Stimulated activated CD8-positive, alpha-beta memory T cell treated with anti-CD3 and anti-CD28 coated beads, Interleukin-12 subunit alpha, Interleukin-12 subunit beta, amount 100 ng/mL, for 4 hours (primary cell): ENCODE measurements around the gene TLK1.

Experiments used
- DNase-seq: peaks from one replicate; pipeline ENCODE4 v3.0.0-alpha.2; 2020; ENCODE audit warnings: low read depth

Gene TLK1

GRCh38 chr2:171160119-171160955 lies at the start of gene TLK1:
Gene TLK1, minus strand, starts transcription at chr2:171160893. Its CDS starts 465 bp downstream, at chr2:171160428.
- peak; percentile 66 for DNase-seq

- no peak for DNase-seq
These were observed 49.6 kb upstream of the TLK1 start for GRCh38 chr2:171210216-171210863.

- no peak for DNase-seq
These were observed 48.0 kb upstream of the TLK1 start for GRCh38 chr2:171208657-171209056.

GRCh38 chr2:171206422-171207115 lies 45.9 kb upstream of the TLK1 start:
- no peak for DNase-seq

- no peak for DNase-seq
These were observed 44.9 kb upstream of the TLK1 start for GRCh38 chr2:171205551-171205950.

- no peak for DNase-seq
These were observed 41.1 kb upstream of the TLK1 start for GRCh38 chr2:171201767-171202166.

GRCh38 chr2:171201271-171201670 lies 40.6 kb upstream of the TLK1 start:
- no peak for DNase-seq

GRCh38 chr2:171200469-171200868 lies 39.8 kb upstream of the TLK1 start:
- DNase-seq: no peak

- DNase-seq: no peak
These were observed 30.3 kb upstream of the TLK1 start for GRCh38 chr2:171191021-171191420.

GRCh38 chr2:171187819-171188218 lies 27.1 kb upstream of the TLK1 start:
- DNase-seq: no peak

- no peak for DNase-seq
These were observed 26.5 kb upstream of the TLK1 start for GRCh38 chr2:171187177-171187576.

GRCh38 chr2:171185941-171186340 lies 25.2 kb upstream of the TLK1 start:
- DNase-seq: no peak

GRCh38 chr2:171185165-171185818 lies 24.6 kb upstream of the TLK1 start:
- DNase-seq: no peak

GRCh38 chr2:171181064-171182049 lies 20.7 kb upstream of the TLK1 start:
- no peak for DNase-seq

- DNase-seq: no peak
These were observed 19.7 kb upstream of the TLK1 start for GRCh38 chr2:171180229-171180930.

- DNase-seq: no peak
These were observed 18.3 kb upstream of the TLK1 start for GRCh38 chr2:171178993-171179392.

GRCh38 chr2:171176516-171176915 lies 15.8 kb upstream of the TLK1 start:
- no peak for DNase-seq

- DNase-seq: no peak
These were observed 13.4 kb upstream of the TLK1 start for GRCh38 chr2:171174075-171174474.

- DNase-seq: no peak
These were observed 12.4 kb upstream of the TLK1 start for GRCh38 chr2:171173087-171173486.

- DNase-seq: no peak
These were observed 11.1 kb upstream of the TLK1 start for GRCh38 chr2:171171808-171172207.

- no peak for DNase-seq
These were observed 9.1 kb upstream of the TLK1 start for GRCh38 chr2:171169839-171170238.
